B cell (primary cell): Measurements from ENCODE around the gene FARP1. TPM values are rescaled to one million over a fixed set of nuclear protein-coding genes. Genes with fewer than 3 reads are reported as not detected.
A peak's percentile ranks its signal among the peaks of the same experiment; 100 is the strongest.

Source experiments
- ATAC-seq: fragments of 200-7000 bp; cut with Tn5 transposase; one replicate; pipeline ENCODE4 v1.10.0; 2021; ENCODE audit warnings: low read depth, mild to moderate bottlenecking, moderate number of reproducible peaks, moderate library complexity
- CTCF ChIA-PET: fragments of 350-600 bp; sonication (Branson Sonifier 250); formaldehyde crosslinking; loops from one replicate; lab custom pipeline; 2021; ENCODE audit warnings: antibody characterized with exemption, inconsistent platforms; lab: Charles Lee
- POLR2A ChIA-PET: fragments of 350-600 bp; sonication (Branson Sonifier 250); formaldehyde crosslinking; loops from one replicate; lab custom pipeline; 2021; ENCODE audit warnings: antibody characterized with exemption; lab: Charles Lee
- DNase-seq: peaks from one replicate; pipeline ENCODE4 v3.0.0; 2013
- H2AFZ ChIP-seq: 2 replicates; pipeline ENCODE4 v1.6.1; 2012; ENCODE audit warnings: mild to moderate bottlenecking, low read depth, low read length; ENCODE audit not compliant: insufficient read depth, poor library complexity, severe bottlenecking
- H3K27ac ChIP-seq, 2 donors: 1 replicate in 1 of 2; 2 replicates in 1 of 2; pipeline ENCODE4 v1.5.1; 2012 to 2013; ENCODE audit warnings: low read length in 2 of 2, mild to moderate bottlenecking in 2 of 2, moderate library complexity in 1 of 2
- H3K27me3 ChIP-seq, 4 experiments: fragments of 200-600 bp in 1 of 4; sonication (generic) in 1 of 4; replicated peaks in 1 of 4; 1 replicate in 2 of 4; 2 replicates in 2 of 4; pipeline versions ENCODE4 v1.6.1 to v1.7.0; 2013 to 2016; ENCODE audit warnings: low read length in 3 of 4, mild to moderate bottlenecking in 2 of 4, mixed read lengths in 1 of 4, moderate library complexity in 1 of 4; ENCODE audit not compliant: insufficient read depth in 4 of 4, control insufficient read depth in 3 of 4; ENCODE audit errors: control extremely low read depth in 1 of 4
- H3K36me3 ChIP-seq, 2 experiments: replicated peaks in 1 of 2; 1 replicate in 1 of 2; 2 replicates in 1 of 2; pipeline versions ENCODE4 v1.6.1 to v1.7.1; 2013; ENCODE audit warnings: low read length in 1 of 2; ENCODE audit not compliant: insufficient read depth in 2 of 2, control insufficient read depth in 1 of 2; ENCODE audit errors: control extremely low read depth in 1 of 2, extremely low read depth in 1 of 2
- H3K4me1 ChIP-seq, 2 donors: fragments of 200-600 bp in 1 of 2; sonication (generic) in 1 of 2; 1 replicate in 1 of 2; 2 replicates in 1 of 2; pipeline versions ENCODE4 v1.5.1 to v1.6.1; 2013 to 2017; ENCODE audit warnings: low read length in 2 of 2; ENCODE audit not compliant: control insufficient read depth in 2 of 2, insufficient read depth in 2 of 2
- H3K4me2 ChIP-seq: replicated peaks from 2 replicates; pipeline ENCODE3; 2012; ENCODE audit warnings: mild to moderate bottlenecking, low read depth, low read length; ENCODE audit not compliant: poor library complexity, severe bottlenecking
- H3K4me3 ChIP-seq, 5 experiments: fragments of 200-600 bp in 1 of 5; sonication (generic) in 1 of 5; 1 replicate in 3 of 5; 2 replicates in 2 of 5; pipeline versions ENCODE4 v1.5.1 to v1.7.0; 2011 to 2016; ENCODE audit warnings: low read length in 4 of 5, mild to moderate bottlenecking in 4 of 5, low read depth in 2 of 5, control low read depth in 1 of 5, moderate library complexity in 1 of 5; ENCODE audit not compliant: insufficient read depth in 1 of 5; ENCODE audit errors: control extremely low read depth in 1 of 5, extremely low read depth in 1 of 5
- H3K79me2 ChIP-seq: fragments of 200-600 bp; sonication (generic); one replicate; pipeline ENCODE4 v1.6.0; 2016; ENCODE audit warnings: low read length; ENCODE audit not compliant: control insufficient read depth, insufficient read depth
- H3K9ac ChIP-seq: fragments of 200-600 bp; sonication (generic); 2 replicates; pipeline ENCODE4 v1.6.1; 2017; ENCODE audit warnings: mild to moderate bottlenecking, low read length, moderate library complexity
- H3K9me3 ChIP-seq, 3 donors: one replicate each; pipeline versions ENCODE4 v1.6.1 to v1.7.1; 2013; ENCODE audit warnings: low read length in 2 of 3; ENCODE audit not compliant: control insufficient read depth in 2 of 3, insufficient read depth in 1 of 3; ENCODE audit errors: control extremely low read depth in 1 of 3
- H4K20me1 ChIP-seq: 2 replicates; pipeline ENCODE4 v1.6.0; 2012; ENCODE audit warnings: mild to moderate bottlenecking, low read length; ENCODE audit not compliant: insufficient read depth, control insufficient read depth, poor library complexity, severe bottlenecking
- H3K27ac Mint-ChIP-seq: one replicate; pipeline ENCODE4 v1.8.0; 2021; ENCODE audit warnings: mixed read lengths
- H3K27me3 Mint-ChIP-seq: one replicate; pipeline ENCODE4 v1.8.0; 2021; ENCODE audit warnings: mixed read lengths
- H3K4me1 Mint-ChIP-seq: one replicate; pipeline ENCODE4 v1.8.0; 2021; ENCODE audit warnings: mixed read lengths
- H3K4me3 Mint-ChIP-seq: one replicate; pipeline ENCODE4 v1.8.0; 2021; ENCODE audit warnings: mixed read lengths
- H3K9me3 Mint-ChIP-seq: one replicate; pipeline ENCODE4 v1.8.0; 2022; ENCODE audit warnings: mixed read lengths; ENCODE audit not compliant: insufficient read depth
- CTCF ChIP-seq: fragments of 200-600 bp; IDR thresholded peaks from one replicate; pipeline ENCODE4 v1.8.0; 2022; ENCODE audit warnings: antibody characterized with exemption, mild to moderate bottlenecking
- EZH2 ChIP-seq: IDR thresholded peaks from 2 replicates; pipeline ENCODE4 v1.6.1; 2012; ENCODE audit warnings: borderline replicate concordance, low read depth, mild to moderate bottlenecking, moderate library complexity, low read length; ENCODE audit not compliant: insufficient read depth, poor library complexity, severe bottlenecking
- WGBS: methylation state at CpG from one replicate; pipeline ENCODE4 v1.1.5; 2013; ENCODE audit warnings: missing lambda C conversion rate; ENCODE audit not compliant: insufficient coverage; 5-methylcytosine and 5-hydroxymethylcytosine counted together
- intact Hi-C: fragments of 100-400 bp; cut with micrococcal nuclease; formaldehyde crosslinking; loops from one replicate; pipeline ENCODE4 v1.10.0; 2022
- polyA plus RNA-seq: library from polyadenylated mRNA; depleted of rRNA; stranded (reverse); fragments of >200 nt; gene quantifications from 2 replicates; pipeline ENCODE4 v1.2.3, GENCODE V29; 2012
- total RNA-seq, 2 donors: library from RNA; stranded (reverse); fragments of 120-200 nt in 1 of 2; gene quantifications; 1 replicate in 1 of 2; 2 replicates in 1 of 2; pipeline versions ENCODE4 v1.2.3 to v1.2.4, GENCODE V29; 2013 to 2022

The FARP1 gene
- total and polyA plus RNA-seq, 2 donors (not counting 1 experiment from before 2014, with no cell fraction given), result 0.15 to 1.5 TPM

GRCh38 chr13:98483601-98484288, 340.9 kb downstream of the FARP1 start:
- POLR2A ChIA-PET, result no interaction called here

More at GRCh38 chr13:98483601-98484288, 340.9 kb downstream of the FARP1 start:
- H3K4me3 ChIP-seq, result no peak overlapping the region
- peaks cover 98% of the 10 kb centered on the region for H4K20me1 ChIP-seq
- no peak overlapping the region for H2AFZ ChIP-seq
- 94% methylated on average over 11 of the region's 14 CpGs for WGBS
- DNase-seq (no peak), ATAC-seq (no peak)
- H3K36me3 ChIP-seq, result peaks cover 0 to 24% of the 10 kb centered on the region in 2 experiments
- H3K27ac Mint-ChIP-seq, result peak overlapping the region; percentile 26
- no peak overlapping the region for H3K4me3 Mint-ChIP-seq
- H3K4me1 ChIP-seq, result peaks cover 38 to 65% of the 10 kb centered on the region in 2 donors
- H3K27me3 ChIP-seq, result no peaks in the 10 kb centered on the region
- no peak overlapping the region for H3K27ac ChIP-seq
- H3K4me2 ChIP-seq, result no peak overlapping the region
- intact Hi-C loops, result no loop called here
- no peaks in the 10 kb centered on the region for H3K27me3 Mint-ChIP-seq
- H3K9ac ChIP-seq, result no peak overlapping the region
- TF ChIP-seq EZH2 (no peak), CTCF (no peak)
- H3K79me2 ChIP-seq, result peaks cover 96% of the 10 kb centered on the region
- no peaks in the 10 kb centered on the region for H3K9me3 Mint-ChIP-seq
- no peaks in the 10 kb centered on the region for H3K9me3 ChIP-seq
- CTCF ChIA-PET, result interaction anchor here (1.1 to 4.8 kb wide), 4 partner anchors 16 to 169 kb away, joined by 3 to 40 read pairs (median 6); no protein-coding TSS in a partner anchor
- peaks cover 79% of the 10 kb centered on the region for H3K4me1 Mint-ChIP-seq
